ENCODE data around the gene SLC41A3. TPM values are rescaled to one million over a fixed set of nuclear protein-coding genes. Genes with fewer than 3 reads are reported as not detected.

The SLC41A3 gene
- total RNA-seq, 2 donors from 2014 or later: 33.1 to 50.8 TPM

DNA sequence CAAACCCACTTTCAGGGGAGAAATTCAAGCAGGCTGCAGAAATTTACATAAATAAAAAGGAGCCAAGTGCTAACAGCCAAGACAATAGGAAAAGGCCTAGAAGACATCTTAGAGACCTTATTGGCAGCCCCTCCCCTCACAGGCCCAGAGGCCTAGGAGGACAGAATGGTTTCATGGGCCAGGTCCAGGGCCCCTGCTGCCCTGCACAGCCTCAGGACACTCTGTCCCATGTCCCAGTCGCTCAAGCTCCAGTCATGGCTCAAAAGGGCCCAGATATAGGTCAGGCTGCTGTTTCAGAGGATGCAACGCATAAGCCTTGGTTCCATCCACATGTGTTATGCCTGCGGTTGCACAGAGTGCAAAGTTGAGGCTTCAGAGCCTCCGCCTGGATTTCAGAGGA is 55.8 kb downstream of the SLC41A3 start:
- Mint-ChIP-seq H3K27me3 (no peaks in the 10 kb centered on the region), H3K27ac (no peak overlapping the region), H3K4me1 (peaks cover 14% of the 10 kb centered on the region), H3K9me3 (peaks cover 8% of the 10 kb centered on the region), H3K4me3 (no peak overlapping the region), H3K36me3 (ENCODE audit: low read depth) (peaks cover 47% of the 10 kb centered on the region)
- no peak for ATAC-seq (replicated peaks)

DNA sequence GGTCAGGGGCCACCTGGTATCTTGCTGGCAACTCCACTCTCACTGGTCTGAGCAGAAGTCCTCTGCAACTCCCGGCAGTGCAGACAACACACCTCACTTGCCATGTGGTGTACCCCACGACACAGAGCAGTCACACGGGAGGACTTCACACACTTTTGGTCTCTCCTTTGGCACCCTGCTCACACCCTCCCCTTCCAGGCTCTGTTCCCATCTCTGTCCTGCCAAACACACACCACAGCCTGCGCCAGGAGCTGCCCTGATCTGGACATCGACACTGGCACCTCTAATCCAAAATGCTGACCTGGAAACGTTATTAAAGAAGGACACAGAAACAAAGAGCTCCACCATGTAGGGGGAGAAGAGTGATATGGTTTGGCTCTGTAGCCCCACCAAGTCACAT is 57.2 kb downstream of the SLC41A3 start:
- Mint-ChIP-seq H3K9me3 (peaks cover 8% of the 10 kb centered on the region), H3K4me3 (no peak overlapping the region), H3K36me3 (ENCODE audit: low read depth) (peaks cover 43% of the 10 kb centered on the region), H3K27me3 (no peaks in the 10 kb centered on the region), H3K4me1 (peaks cover 14% of the 10 kb centered on the region), H3K27ac (no peak overlapping the region)
- no peak for ATAC-seq (replicated peaks)

- Mint-ChIP-seq H3K36me3 (ENCODE audit: low read depth) (peaks cover 40% of the 10 kb centered on the region), H3K4me3 (no peak overlapping the region), H3K4me1 (peaks cover 14% of the 10 kb centered on the region), H3K27me3 (no peaks in the 10 kb centered on the region), H3K27ac (no peak overlapping the region), H3K9me3 (peaks cover 8% of the 10 kb centered on the region)
- no peak for ATAC-seq (replicated peaks)
Observed at GRCh38 chr3:126026277-126026751, 57.6 kb downstream of the SLC41A3 start.

- Mint-ChIP-seq H3K4me3 (no peak overlapping the region), H3K27me3 (no peaks in the 10 kb centered on the region), H3K36me3 (ENCODE audit: low read depth) (peaks cover 40% of the 10 kb centered on the region), H3K9me3 (peaks cover 8% of the 10 kb centered on the region), H3K4me1 (peaks cover 14% of the 10 kb centered on the region), H3K27ac (no peak overlapping the region)
- no peak for ATAC-seq (replicated peaks)
Observed at GRCh38 chr3:126025862-126026261, 58.1 kb downstream of the SLC41A3 start.

GRCh38 chr3:126025116-126025729 is 58.7 kb downstream of the SLC41A3 start:
- Mint-ChIP-seq H3K27me3 (no peaks in the 10 kb centered on the region), H3K4me1 (peaks cover 14% of the 10 kb centered on the region), H3K27ac (peak overlapping the region; percentile 14), H3K4me3 (no peak overlapping the region), H3K36me3 (ENCODE audit: low read depth) (peaks cover 35% of the 10 kb centered on the region), H3K9me3 (peaks cover 8% of the 10 kb centered on the region)
- no peak for ATAC-seq (replicated peaks)

DNA sequence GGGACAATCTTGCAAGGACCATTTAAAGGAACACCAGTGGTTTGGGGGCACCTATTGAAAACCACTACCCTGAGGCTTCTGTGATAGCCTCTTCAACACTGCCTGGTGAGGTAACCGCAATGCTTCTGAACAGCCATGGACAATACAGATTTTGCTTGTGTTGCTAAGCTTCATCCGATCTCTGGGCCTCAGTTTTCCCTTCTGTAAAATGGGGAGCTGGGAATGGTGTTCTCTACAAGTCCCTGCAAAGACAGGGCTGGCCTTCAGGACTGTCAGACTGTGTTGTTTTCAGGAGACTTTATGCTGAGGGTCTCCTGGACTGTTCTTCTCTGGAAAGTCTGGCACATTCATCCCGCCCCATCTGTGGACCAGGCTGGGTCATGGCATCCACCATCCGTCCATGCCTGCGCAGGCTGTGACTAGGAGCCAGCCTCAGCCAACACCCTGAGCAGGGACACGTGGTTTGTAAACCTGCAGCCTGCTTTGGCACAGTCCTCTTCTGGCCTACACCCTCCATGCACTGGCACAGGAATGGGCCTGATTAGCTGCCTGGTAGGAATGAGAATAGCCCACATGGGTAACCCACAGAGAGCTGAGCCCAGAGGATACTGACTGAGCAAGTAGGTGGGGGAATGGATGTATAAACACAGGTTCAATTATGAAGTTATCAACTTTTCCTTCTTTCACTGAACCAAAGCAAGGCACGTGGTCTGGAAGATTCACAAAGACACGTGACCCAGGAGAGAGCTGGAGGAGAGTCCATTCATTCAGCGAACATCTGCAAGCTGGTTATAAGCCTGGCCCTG is 59.7 kb downstream of the SLC41A3 start:
- no peak overlapping the region for H3K27ac Mint-ChIP-seq
- peaks cover 8% of the 10 kb centered on the region for H3K9me3 Mint-ChIP-seq
- H3K4me3 Mint-ChIP-seq: no peak overlapping the region
- no peak for ATAC-seq (replicated peaks)
- no peaks in the 10 kb centered on the region for H3K27me3 Mint-ChIP-seq
- peaks cover 14% of the 10 kb centered on the region for H3K4me1 Mint-ChIP-seq
- H3K36me3 Mint-ChIP-seq (ENCODE audit: low read depth): peaks cover 30% of the 10 kb centered on the region

DNA sequence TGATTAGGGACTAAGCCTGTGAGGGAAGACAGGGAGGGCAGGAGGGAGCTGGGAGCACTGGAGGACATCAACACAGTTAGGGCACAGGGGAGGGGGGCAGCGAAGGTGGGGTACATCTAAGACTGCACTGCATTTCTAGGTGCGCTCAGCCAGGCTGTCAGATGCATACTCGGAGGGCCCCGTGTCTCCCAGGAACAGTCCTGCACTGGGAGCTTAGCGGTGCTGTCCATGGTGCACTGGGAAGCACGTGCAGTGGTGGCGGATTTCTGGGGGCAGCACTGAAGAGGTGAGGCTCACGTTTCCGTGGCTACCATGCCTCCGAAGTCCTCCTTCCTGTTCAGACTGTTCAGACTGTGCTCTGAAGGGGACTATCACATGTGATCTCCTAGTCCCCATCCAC is 60.5 kb downstream of the SLC41A3 start:
- Mint-ChIP-seq H3K4me1 (peaks cover 14% of the 10 kb centered on the region), H3K27ac (no peak overlapping the region), H3K36me3 (ENCODE audit: low read depth) (peaks cover 21% of the 10 kb centered on the region), H3K27me3 (no peaks in the 10 kb centered on the region), H3K4me3 (no peak overlapping the region), H3K9me3 (peaks cover 8% of the 10 kb centered on the region)
- no peak for ATAC-seq (replicated peaks)

GRCh38 chr3:126022741-126023359 is 61.1 kb downstream of the SLC41A3 start:
- no peaks in the 10 kb centered on the region for H3K27me3 Mint-ChIP-seq
- peaks cover 14% of the 10 kb centered on the region for H3K4me1 Mint-ChIP-seq
- no peak overlapping the region for H3K27ac Mint-ChIP-seq
- peaks cover 18% of the 10 kb centered on the region for H3K36me3 Mint-ChIP-seq (ENCODE audit: low read depth)
- H3K9me3 Mint-ChIP-seq: peaks cover 7% of the 10 kb centered on the region
- ATAC-seq (replicated peaks): no peak
- H3K4me3 Mint-ChIP-seq: no peak overlapping the region

DNA sequence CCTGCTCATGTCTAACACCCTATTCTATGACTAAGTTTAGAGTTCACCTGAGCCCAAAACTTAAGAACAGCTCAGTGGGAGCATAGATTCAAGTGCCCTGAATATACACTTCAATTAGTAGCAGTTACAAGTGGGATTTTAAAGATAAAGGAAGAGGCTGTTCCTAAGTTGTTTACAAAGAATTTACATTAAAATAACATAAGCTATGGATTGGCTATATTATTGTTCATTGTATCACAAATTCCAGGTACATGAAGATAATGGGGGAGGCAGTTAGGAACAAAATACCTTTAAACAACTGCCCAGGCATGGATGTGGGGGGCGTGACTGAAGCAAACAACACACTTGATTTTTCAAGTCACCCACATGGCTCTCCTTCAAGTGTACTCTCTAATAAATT is 62.2 kb downstream of the SLC41A3 start:
- no peak for ATAC-seq (replicated peaks)
- no peaks in the 10 kb centered on the region for H3K9me3 Mint-ChIP-seq
- H3K27ac Mint-ChIP-seq: no peak overlapping the region
- no peak overlapping the region for H3K4me3 Mint-ChIP-seq
- H3K4me1 Mint-ChIP-seq: peaks cover 4% of the 10 kb centered on the region
- H3K27me3 Mint-ChIP-seq: no peaks in the 10 kb centered on the region
- peaks cover 11% of the 10 kb centered on the region for H3K36me3 Mint-ChIP-seq (ENCODE audit: low read depth)

- Mint-ChIP-seq H3K4me1 (no peaks in the 10 kb centered on the region), H3K9me3 (no peaks in the 10 kb centered on the region), H3K4me3 (no peak overlapping the region), H3K36me3 (ENCODE audit: low read depth) (peaks cover 12% of the 10 kb centered on the region), H3K27ac (no peak overlapping the region), H3K27me3 (no peaks in the 10 kb centered on the region)
- no peak for ATAC-seq (replicated peaks)
Observed at GRCh38 chr3:126021224-126021623, 62.7 kb downstream of the SLC41A3 start.

DNA sequence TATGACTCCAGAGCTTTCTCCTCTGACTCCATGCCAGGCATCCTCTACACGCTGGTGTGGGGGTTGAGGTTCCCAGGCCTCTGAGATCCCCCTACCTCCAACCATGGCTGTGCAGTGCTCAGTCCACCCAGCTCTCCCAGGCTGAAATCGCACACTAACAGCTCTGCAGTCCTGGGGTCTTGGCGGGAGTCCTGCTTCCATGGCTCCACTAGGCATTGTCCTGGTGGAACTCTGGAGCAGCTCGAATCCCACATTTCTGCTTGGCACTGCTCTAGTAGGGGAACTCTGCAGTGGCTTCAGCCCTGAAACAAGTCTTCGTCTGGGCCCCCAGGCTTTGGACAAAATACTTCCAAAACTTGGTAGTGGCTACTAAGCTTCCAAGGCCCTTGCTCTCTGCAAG is 64.2 kb downstream of the SLC41A3 start:
- no peaks in the 10 kb centered on the region for H3K4me1 Mint-ChIP-seq
- H3K9me3 Mint-ChIP-seq: no peaks in the 10 kb centered on the region
- H3K27ac Mint-ChIP-seq: no peak overlapping the region
- no peaks in the 10 kb centered on the region for H3K27me3 Mint-ChIP-seq
- no peak overlapping the region for H3K4me3 Mint-ChIP-seq
- no peak for ATAC-seq (replicated peaks)
- H3K36me3 Mint-ChIP-seq (ENCODE audit: low read depth): peaks cover 25% of the 10 kb centered on the region

GRCh38 chr3:126018995-126019394 is 64.9 kb downstream of the SLC41A3 start:
- H3K9me3 Mint-ChIP-seq: no peaks in the 10 kb centered on the region
- ATAC-seq (replicated peaks): no peak
- no peak overlapping the region for H3K27ac Mint-ChIP-seq
- peaks cover 32% of the 10 kb centered on the region for H3K36me3 Mint-ChIP-seq (ENCODE audit: low read depth)
- H3K27me3 Mint-ChIP-seq: no peaks in the 10 kb centered on the region
- no peaks in the 10 kb centered on the region for H3K4me1 Mint-ChIP-seq
- no peak overlapping the region for H3K4me3 Mint-ChIP-seq

DNA sequence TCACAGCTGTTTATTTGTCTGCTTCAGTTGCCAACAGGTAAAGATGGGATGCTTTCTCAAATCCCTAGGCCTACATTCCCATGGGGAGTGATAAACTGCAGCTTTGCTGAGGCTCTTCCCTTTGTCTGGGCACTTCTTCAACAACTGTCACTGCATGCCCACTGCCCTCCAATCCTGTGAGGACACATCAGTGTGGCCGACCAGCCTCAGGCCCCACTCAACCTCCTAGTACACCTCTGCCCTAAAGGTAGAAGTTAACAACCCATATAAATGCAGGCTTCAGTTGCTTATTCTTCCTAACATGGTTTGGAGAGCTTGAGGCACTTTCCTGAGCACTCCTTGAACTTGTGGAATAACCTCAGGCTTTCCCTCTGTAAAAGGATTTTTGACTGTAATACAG is 65.4 kb downstream of the SLC41A3 start:
- Mint-ChIP-seq H3K27ac (peak overlapping the region; percentile 38), H3K4me3 (no peak overlapping the region), H3K9me3 (no peaks in the 10 kb centered on the region), H3K36me3 (ENCODE audit: low read depth) (peaks cover 36% of the 10 kb centered on the region), H3K27me3 (no peaks in the 10 kb centered on the region), H3K4me1 (no peaks in the 10 kb centered on the region)
- no peak for ATAC-seq (replicated peaks)

- Mint-ChIP-seq H3K9me3 (no peaks in the 10 kb centered on the region), H3K4me1 (peaks cover 3% of the 10 kb centered on the region), H3K36me3 (ENCODE audit: low read depth) (peaks cover 44% of the 10 kb centered on the region), H3K27me3 (no peaks in the 10 kb centered on the region), H3K4me3 (no peak overlapping the region), H3K27ac (peak overlapping the region; percentile 20)
- ATAC-seq (replicated peaks): no peak
Observed at GRCh38 chr3:126017362-126017761, 66.6 kb downstream of the SLC41A3 start.

- peaks cover 3% of the 10 kb centered on the region for H3K4me1 Mint-ChIP-seq
- no peaks in the 10 kb centered on the region for H3K9me3 Mint-ChIP-seq
- peaks cover 45% of the 10 kb centered on the region for H3K36me3 Mint-ChIP-seq (ENCODE audit: low read depth)
- no peak for ATAC-seq (replicated peaks)
- peak overlapping the region; percentile 20 for H3K27ac Mint-ChIP-seq
- no peak overlapping the region for H3K4me3 Mint-ChIP-seq
- no peaks in the 10 kb centered on the region for H3K27me3 Mint-ChIP-seq
Observed at GRCh38 chr3:126016616-126017015, 67.3 kb downstream of the SLC41A3 start.

Measured in activated T-helper 17 cell treated with anti-CD3 and anti-CD28 coated beads, Interleukin-2, amount 50 U/mL, for 72 hours (primary cell).